Uterus (tissue), 2 donors: ENCODE results near the gene SLAMF8.

Experiments used
- CTCF ChIP-seq, 4 experiments: fragments of 200-600 bp in 2 of 4; fragments of 450-650 bp in 2 of 4; sonication (generic) in 2 of 4; IDR thresholded peaks; one replicate each; pipeline ENCODE4 v1.5.1; 2016 to 2019; ENCODE audit warnings: antibody characterized with exemption in 4 of 4, mild to moderate bottlenecking in 2 of 4, moderate library complexity in 1 of 4
- POLR2A ChIP-seq, 2 donors: fragments of 450-650 bp; IDR thresholded peaks; one replicate each; pipeline ENCODE4 v1.6.1; 2016; ENCODE audit warnings: antibody characterized with exemption in 2 of 2, mild to moderate bottlenecking in 1 of 2, moderate library complexity in 1 of 2

- no peak for TF ChIP-seq POLR2A (IDR thresholded peaks at IDR 0.05)
- no peak for TF ChIP-seq CTCF (IDR thresholded peaks at IDR 0.05)
Measured at GRCh38 chr1:159877695-159878444, 51.2 kb downstream of the SLAMF8 start.
